MCF 10A (cell line): ENCODE measurements around the gene COL6A2. TPM values are rescaled to one million over a fixed set of nuclear protein-coding genes. Genes with fewer than 3 reads are reported as not detected.
"Not testable (repeated sequence)": the region's sequence is repeated elsewhere in the genome, so short reads cannot be mapped to it uniquely, and the experiment has no call there.

Experiments
- BruUV-seq: library from RNA; stranded (reverse); fragments of 400-500 nt; replicated peaks from 2 replicates; lab custom pipeline; 2021; lab: Mats Ljungman, UMichigan
- CTCF ChIA-PET: fragments of 300-600 bp; sonication (Branson Sonifier 250); formaldehyde crosslinking; extraction: SDS; loops from one replicate; lab custom pipeline; 2021; ENCODE audit warnings: antibody characterized with exemption, inconsistent platforms; lab: Yijun Ruan, JAX
- POLR2A ChIA-PET: fragments of 300-600, 350-650 bp; sonication (Branson Sonifier 250); formaldehyde crosslinking; extraction: SDS; loops from one replicate; lab custom pipeline; 2020; ENCODE audit warnings: antibody characterized with exemption, inconsistent platforms; lab: Yijun Ruan, JAX
- DNase-seq: peaks from one replicate; pipeline ENCODE4 v3.0.0-alpha.2; 2018; ENCODE audit not compliant: unreplicated experiment
- H3K27ac Mint-ChIP-seq: one replicate; pipeline ENCODE4 v1.8.0; 2022; ENCODE audit warnings: mild to moderate bottlenecking, low read depth, mixed read lengths; ENCODE audit not compliant: unreplicated experiment
- H3K27me3 Mint-ChIP-seq: one replicate; pipeline ENCODE4 v1.8.0; 2022; ENCODE audit warnings: mixed read lengths; ENCODE audit not compliant: insufficient read depth, unreplicated experiment
- H3K36me3 Mint-ChIP-seq: one replicate; pipeline ENCODE4 v1.8.0; 2022; ENCODE audit warnings: mild to moderate bottlenecking, moderate library complexity, mixed read lengths; ENCODE audit not compliant: insufficient read depth, unreplicated experiment
- H3K4me1 Mint-ChIP-seq: one replicate; pipeline ENCODE4 v1.8.0; 2022; ENCODE audit warnings: mixed read lengths; ENCODE audit not compliant: insufficient read depth, unreplicated experiment
- H3K4me3 Mint-ChIP-seq: one replicate; pipeline ENCODE4 v1.8.0; 2022; ENCODE audit warnings: mild to moderate bottlenecking, moderate library complexity, mixed read lengths; ENCODE audit not compliant: unreplicated experiment
- H3K9me3 Mint-ChIP-seq: one replicate; pipeline ENCODE4 v1.8.0; 2022; ENCODE audit warnings: mixed read lengths; ENCODE audit not compliant: unreplicated experiment
- intact Hi-C: fragments of 100-400 bp; cut with micrococcal nuclease; formaldehyde crosslinking; loops from 2 replicates; pipeline ENCODE4 v1.14.1; 2022
- total RNA-seq: library from RNA; stranded (reverse); gene quantifications from 2 replicates; pipeline ENCODE4 v1.2.3, GENCODE V29; 2022
- TF ChIP-seq, protein P1 (sequence below): fragments of 200-600 bp; IDR thresholded peaks from one replicate; pipeline ENCODE4 v1.8.0; 2022; ENCODE audit warnings: antibody characterized with exemption, mild to moderate bottlenecking; ENCODE audit not compliant: unreplicated experiment

Gene COL6A2
- total RNA-seq, 1 experiment from 2014 or later, result 0.61 TPM

DNA sequence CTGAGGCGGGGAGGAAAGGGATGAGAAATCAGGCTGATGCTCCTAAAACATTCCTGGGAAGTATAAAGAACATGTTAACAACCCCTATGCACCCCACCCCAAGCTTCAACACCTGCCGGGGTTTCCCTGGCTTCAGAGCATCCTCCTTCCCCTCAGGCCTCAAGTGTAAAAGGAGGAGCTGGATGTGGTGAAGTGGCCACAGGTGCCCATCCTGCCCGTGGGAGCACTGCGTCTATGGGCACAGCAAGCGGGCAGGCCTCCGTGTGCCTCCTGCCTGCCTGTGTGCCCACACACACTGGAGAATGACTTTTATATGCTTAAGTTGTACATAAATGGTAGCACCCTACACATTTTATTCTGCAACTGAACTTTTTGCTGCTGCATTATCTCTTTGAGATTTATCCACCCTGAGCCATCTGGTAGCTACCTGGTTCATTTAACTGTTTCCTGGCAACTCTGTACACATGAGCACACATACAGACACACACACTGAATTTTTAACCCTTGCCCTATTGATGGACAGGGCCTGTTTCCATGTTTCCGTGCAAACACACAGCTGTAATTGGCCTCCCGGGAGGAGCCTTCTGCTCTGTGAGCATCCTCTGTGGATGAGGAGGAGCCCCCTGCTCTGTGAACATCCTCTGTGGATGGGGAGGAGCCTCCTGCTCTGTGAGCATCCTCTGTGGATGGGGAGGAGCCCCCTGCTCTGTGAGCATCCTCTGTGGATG lies 70.9 kb downstream of the COL6A2 start:
- no peak for DNase-seq
- TF ChIP-seq, protein P1, sequence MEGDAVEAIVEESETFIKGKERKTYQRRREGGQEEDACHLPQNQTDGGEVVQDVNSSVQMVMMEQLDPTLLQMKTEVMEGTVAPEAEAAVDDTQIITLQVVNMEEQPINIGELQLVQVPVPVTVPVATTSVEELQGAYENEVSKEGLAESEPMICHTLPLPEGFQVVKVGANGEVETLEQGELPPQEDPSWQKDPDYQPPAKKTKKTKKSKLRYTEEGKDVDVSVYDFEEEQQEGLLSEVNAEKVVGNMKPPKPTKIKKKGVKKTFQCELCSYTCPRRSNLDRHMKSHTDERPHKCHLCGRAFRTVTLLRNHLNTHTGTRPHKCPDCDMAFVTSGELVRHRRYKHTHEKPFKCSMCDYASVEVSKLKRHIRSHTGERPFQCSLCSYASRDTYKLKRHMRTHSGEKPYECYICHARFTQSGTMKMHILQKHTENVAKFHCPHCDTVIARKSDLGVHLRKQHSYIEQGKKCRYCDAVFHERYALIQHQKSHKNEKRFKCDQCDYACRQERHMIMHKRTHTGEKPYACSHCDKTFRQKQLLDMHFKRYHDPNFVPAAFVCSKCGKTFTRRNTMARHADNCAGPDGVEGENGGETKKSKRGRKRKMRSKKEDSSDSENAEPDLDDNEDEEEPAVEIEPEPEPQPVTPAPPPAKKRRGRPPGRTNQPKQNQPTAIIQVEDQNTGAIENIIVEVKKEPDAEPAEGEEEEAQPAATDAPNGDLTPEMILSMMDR, result no peak
- H3K36me3 Mint-ChIP-seq, result no peaks in the 10 kb centered on the region
- H3K27me3 Mint-ChIP-seq, result no peaks in the 10 kb centered on the region
- no TSS peak for BruUV-seq
- H3K4me3 Mint-ChIP-seq, result no peak overlapping the region
- H3K9me3 Mint-ChIP-seq, result no peaks in the 10 kb centered on the region
- intact Hi-C loops, result no loop called here
- ChIA-PET POLR2A (no interaction called here), CTCF (no interaction called here)
- H3K27ac Mint-ChIP-seq, result no peak overlapping the region
- no peaks in the 10 kb centered on the region for H3K4me1 Mint-ChIP-seq

DNA sequence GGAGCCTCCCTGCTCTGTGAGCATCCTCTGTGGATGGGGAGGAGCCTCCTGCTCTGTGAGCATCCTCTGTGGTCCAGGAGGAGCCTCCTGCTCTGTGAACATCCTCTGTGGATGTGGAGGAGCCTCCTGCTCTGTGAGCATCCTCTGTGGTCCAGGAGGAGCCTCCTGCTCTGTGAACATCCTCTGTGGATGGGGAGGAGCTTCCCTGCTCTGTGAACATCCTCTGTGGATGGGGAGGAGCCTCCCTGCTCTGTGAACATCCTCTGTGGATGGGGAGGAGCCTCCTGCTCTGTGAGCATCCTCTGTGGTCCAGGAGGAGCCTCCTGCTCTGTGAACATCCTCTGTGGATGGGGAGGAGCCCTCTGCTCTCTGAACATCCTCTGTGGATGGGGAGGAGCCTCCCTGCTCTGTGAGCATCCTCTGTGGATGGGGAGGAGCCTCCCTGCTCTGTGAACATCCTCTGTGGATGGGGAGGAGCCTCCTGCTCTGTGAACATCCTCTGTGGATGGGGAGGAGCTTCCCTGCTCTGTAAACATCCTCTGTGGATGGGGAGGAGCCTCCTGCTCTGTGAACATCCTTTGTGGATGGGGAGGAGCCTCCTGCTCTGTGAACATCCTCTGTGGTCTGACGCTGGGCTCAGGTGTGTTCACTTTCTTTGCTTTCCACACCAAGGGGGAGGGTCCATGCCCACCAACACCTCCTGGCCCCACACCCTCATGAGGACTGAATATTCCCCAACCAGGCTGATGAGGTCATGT lies 72.7 kb downstream of the COL6A2 start:
- H3K36me3 Mint-ChIP-seq, H3K4me3 Mint-ChIP-seq, BruUV-seq, H3K27ac Mint-ChIP-seq, intact Hi-C loops, DNase-seq, H3K4me1 Mint-ChIP-seq: not testable (repeated sequence)
- peaks cover 15% of the 10 kb centered on the region for H3K27me3 Mint-ChIP-seq
- ChIA-PET CTCF (interaction anchor here (0.9 kb wide), 1 partner anchor 27 kb away, joined by 3 read pairs; no protein-coding TSS in a partner anchor), POLR2A (interaction anchor here (0.6 kb wide), 1 partner anchor 27 kb away, joined by 5 read pairs; no protein-coding TSS in a partner anchor)
- peaks cover 12% of the 10 kb centered on the region for H3K9me3 Mint-ChIP-seq

DNA sequence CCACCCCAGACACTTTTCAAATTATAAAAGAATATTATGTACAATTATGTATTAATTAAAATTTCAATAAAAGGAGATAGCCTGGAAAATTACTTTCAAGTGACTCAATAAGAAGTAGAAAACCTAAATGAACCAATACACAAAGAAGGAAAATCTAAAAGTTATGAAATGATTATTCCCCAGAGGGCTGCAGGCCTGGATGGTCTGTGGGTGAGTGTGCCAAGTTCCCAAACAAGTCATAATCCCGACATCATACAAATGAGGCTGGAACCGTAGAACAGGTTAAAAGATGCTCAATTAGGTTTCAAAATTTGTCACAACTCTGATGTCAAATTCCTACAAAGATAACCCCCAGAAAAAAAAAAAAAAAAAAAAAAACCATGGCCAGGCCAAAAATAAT lies 73.7 kb downstream of the COL6A2 start:
- Mint-ChIP-seq H3K9me3 (peaks cover 12% of the 10 kb centered on the region), H3K27ac (no peak overlapping the region), H3K27me3 (peaks cover 21% of the 10 kb centered on the region), H3K4me3 (no peak overlapping the region), H3K4me1 (no peaks in the 10 kb centered on the region), H3K36me3 (no peaks in the 10 kb centered on the region)
- CTCF ChIA-PET, result interaction anchor here (0.9 kb wide), 1 partner anchor 28 kb away, joined by 3 read pairs; no protein-coding TSS in a partner anchor
- BruUV-seq, result no TSS peak
- POLR2A ChIA-PET, result no interaction called here
- intact Hi-C loops, result no loop called here
- TF ChIP-seq, protein P1, result no peak
- DNase-seq, result no peak

DNA sequence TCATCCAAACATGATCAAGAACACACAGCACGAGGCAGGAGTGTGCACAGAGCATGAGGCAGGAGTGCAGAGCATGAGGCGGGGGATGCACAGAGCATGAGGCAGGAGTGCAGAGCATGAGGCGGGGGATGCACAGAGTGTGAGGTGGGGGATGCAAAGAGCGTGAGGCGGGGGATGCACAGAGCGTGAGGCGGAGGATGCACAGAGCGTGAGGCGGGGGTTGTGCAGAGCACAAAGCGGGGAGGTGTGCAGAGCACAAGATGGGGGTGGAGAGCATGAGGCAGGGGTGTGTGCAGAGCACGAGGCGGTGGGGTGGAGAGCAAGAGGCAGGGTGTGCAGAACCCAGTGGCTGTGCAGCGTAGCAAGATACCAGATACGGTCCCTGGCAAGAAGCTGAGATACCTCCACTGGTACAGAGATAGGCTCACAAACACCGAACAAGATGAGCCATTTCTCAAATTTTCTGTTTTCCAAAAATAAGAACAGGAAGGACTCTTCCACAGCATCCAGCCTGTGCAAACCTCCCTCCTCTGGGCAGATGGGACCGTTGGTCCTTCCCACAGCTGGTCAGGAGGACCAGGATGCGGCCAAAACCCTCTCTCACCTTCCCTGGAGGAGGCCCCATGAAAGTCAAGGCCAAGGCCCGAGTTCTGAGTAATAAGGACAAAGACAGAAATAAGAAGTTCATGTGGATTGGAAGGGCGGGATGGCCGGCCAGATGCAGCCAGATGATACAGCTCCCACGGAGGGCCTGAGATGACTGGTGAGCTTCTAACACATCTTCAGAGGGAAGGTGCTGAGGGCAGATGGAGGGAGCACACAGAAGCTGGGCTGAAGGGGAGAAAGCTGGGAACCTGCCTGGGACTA lies 74.3 kb downstream of the COL6A2 start:
- Mint-ChIP-seq H3K27ac (no peak overlapping the region), H3K36me3 (no peaks in the 10 kb centered on the region), H3K9me3 (peaks cover 12% of the 10 kb centered on the region), H3K27me3 (peaks cover 21% of the 10 kb centered on the region), H3K4me1 (no peaks in the 10 kb centered on the region), H3K4me3 (no peak overlapping the region)
- POLR2A ChIA-PET, result no interaction called here
- CTCF ChIA-PET, result interaction anchor here (0.6 to 1.0 kb wide), 2 partner anchors 122 to 201 kb away, joined by 3 read pairs; no protein-coding TSS in a partner anchor
- TF ChIP-seq, protein P1, result no peak
- no TSS peak for BruUV-seq
- no peak for DNase-seq
- intact Hi-C loops, result no loop called here
